KBM-7 (cell line): Measurements from ENCODE around the gene MISP.
"Not testable (repeated sequence)": the region's sequence is repeated elsewhere in the genome, so short reads cannot be mapped to it uniquely, and the experiment has no call there.

Experiments used
- DNase-seq: peaks from one replicate; pipeline ENCODE4 v3.0.0-alpha.2; 2015
- in situ Hi-C: fragments of 300-500 bp; cut with MboI; formaldehyde crosslinking; loops from 2 replicates; pipeline ENCODE4 v1.14.3; 2020; ENCODE audit warnings: low sequenced_read_pairs, low pct_unique_long_range_greater_than_20kb, mixed read lengths

MISP gene, protein sequence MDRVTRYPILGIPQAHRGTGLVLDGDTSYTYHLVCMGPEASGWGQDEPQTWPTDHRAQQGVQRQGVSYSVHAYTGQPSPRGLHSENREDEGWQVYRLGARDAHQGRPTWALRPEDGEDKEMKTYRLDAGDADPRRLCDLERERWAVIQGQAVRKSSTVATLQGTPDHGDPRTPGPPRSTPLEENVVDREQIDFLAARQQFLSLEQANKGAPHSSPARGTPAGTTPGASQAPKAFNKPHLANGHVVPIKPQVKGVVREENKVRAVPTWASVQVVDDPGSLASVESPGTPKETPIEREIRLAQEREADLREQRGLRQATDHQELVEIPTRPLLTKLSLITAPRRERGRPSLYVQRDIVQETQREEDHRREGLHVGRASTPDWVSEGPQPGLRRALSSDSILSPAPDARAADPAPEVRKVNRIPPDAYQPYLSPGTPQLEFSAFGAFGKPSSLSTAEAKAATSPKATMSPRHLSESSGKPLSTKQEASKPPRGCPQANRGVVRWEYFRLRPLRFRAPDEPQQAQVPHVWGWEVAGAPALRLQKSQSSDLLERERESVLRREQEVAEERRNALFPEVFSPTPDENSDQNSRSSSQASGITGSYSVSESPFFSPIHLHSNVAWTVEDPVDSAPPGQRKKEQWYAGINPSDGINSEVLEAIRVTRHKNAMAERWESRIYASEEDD

DNA sequence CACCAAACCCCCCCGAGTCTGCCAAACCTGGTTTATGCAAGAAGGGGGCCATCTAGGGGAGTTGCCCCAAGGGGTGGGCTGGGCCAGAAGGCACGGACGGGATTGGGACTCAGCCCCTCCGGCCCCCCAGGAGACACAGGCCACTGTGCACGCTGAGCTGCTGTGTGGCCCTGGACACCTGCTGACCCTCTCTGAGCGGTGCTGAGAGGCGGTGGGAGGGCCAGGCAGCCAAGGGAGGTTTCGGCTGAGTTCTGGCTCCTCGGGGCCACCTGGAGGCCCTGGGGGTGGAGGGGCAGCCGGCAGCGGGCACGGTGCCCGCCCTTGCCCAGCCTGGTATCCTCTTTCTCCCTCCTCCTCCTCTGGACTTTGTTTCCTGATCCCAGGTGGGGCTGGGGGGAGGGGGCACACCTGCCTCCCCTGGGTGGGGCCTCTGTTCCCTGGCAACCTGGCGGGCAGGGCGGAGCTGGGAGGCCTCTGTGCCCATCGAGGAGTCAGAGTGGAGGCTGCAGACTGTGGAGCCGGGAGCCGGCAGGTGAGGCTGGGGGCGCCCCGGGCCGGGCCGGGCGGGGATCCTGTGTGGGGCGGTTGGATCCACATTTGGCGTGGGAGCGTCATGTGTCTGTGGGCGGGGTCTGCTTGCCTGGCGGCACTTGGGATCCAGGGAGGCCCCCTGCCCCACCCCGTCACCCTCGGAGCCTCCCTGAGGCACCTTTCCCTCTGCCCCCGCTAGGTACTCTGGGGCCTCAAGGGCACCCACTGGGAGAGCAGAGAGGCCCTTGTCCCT is at the start of gene MISP:
Gene MISP (plus strand): TSS at position 473 of the 784 bp plus-strand sequence. CDS start 5,835 bp downstream, outside the sequence.
- no peak for DNase-seq
- in situ Hi-C loops = no loop called here

DNA sequence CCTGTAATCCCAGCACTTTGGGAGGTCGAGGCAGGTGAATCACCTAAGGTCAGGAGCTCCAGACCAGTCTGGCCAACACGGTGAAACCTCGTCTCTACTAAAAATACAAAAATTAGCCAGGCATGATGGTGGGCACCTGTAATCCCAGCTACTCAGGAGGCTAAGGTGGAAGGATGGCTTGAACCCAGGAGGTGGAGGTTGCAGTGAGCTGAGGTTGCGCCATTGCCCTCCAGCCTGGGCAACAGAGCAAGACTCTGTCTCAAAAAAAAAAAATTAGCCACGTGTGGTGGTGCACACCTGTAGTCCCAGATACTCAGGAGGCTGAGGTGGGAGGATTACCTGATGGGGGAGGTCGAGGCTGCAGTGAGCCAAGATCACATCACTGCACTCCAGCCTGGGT is 48.1 kb upstream of the MISP start:
- DNase-seq, in situ Hi-C loops: not testable (repeated sequence)

DNA sequence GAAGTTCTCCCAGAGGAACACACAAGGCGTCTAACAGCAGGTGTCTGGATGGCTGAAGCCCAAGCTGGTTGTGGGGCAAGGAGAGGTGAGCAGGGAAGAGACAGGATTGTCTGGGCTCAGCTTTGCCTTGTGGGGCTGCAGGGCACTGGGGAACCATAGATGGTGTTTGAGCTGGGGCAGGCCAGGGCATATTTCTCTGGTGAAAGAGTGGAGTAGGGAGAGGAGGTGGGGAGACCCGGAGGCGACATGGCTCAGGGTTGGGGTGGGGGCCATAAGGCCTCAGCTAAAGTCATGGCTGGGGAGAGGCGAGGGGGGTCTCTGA is 47.6 kb upstream of the MISP start:
- in situ Hi-C loops = no loop called here
- DNase-seq = no peak

DNA sequence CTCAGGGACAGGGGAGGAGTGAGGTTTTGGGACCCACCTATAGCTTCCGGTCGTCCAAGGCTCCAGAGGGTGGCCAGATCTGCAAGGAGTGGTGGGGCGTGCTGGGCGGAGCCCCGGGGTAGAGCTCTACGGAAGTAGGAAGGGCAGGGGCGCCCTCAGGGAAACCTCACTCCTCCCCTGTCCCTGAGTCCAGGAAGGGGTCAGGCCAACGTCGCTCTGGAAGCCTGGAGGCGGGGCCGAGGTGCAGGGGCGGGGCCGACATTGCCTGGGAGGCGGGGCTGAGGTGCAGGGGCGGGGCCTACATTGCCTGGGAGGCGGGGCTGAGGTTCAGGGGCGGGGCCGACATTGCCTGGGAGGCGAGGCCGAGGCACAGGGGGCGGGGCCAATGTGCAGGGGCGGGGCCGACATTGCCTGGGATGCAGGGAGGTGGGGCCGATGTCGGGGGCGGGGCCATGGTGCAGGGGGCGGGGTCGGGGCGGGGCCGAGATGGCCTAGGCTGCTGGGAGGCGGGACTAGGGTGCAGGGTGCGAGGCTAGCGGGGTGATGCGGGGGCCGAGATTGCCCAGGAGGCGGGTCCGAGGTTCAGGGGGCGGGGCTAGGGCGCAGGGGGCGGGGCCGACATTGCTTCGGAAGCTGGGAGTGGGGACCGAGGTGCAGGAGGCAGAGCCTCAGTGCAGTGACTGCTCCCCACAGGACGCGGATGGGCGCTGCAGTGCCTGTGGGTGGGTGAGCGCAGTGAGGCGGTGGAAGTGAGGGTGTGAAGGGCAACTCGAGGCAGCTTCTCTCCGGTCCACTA is 47.1 kb upstream of the MISP start:
- in situ Hi-C loops = no loop called here
- peak; percentile 95 for DNase-seq

DNA sequence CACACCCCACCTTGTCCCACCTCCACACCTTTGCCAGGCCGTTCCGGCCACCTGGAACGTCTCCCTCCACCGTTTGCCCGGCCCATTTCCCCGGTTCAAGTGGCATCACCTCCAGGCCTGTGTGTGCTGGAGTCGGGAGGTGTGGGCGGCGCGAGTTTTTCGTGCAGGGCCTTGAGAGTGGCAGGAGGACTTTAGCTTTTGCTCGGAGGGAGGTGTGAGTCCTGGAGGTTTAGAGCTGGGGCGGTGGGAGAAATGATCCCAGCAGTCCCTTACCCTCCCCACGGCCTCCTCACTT is 46.5 kb upstream of the MISP start:
- in situ Hi-C loops = no loop called here
- no peak for DNase-seq

DNA sequence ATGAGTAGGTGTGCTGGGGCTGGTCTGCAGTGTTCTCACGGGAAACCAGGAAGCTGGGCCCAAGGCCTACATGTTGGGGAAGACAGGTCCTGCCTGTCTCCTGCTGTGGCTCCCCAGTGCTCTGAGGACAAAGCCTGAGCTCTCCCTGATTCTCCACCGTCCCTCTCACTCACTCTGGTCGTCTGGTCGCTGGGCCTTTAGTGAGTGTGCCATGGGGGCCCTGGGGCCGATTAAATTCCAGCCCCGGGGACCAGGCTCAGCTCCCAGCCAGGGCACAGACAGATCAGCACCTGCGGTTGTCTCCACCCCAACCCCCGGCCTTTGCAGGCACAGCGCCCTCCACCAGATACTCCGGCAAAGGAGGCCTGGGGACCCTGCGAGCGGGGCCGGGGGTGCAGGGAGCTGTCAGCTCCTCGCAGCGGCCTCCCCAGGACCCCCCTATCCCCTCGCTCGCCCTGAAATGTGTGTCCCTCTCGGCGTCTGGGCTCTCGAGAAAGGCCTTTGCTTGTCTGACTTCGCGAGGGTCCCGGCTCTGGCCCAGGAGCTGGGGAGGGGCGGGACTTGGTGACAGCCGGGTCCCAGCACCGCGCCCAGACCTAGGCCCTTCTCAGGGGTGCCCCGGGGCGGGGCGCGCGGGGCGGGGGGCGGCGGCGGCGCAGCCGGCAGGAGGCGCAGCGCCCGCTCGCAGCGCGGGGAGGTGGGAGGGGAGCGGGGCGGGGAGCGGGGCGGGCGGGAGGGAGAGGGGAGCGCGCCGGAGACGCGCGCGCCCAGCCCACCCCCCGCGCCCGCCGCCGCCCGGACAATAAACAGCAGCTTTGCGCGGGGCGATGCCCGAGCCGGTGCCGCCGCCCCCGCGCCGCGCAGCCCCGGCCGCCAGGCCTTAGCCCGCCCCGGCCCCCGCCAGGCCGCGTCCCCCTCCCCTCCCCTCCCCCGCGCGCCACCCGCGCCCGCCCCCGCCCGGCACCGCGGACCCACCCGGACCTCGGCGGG is 42.5 kb upstream of the MISP start, which contains the start of gene PALM:
Gene PALM (plus strand): TSS at position 782 of the 990 bp plus-strand sequence. CDS start 212 bp downstream, outside the sequence.
- in situ Hi-C loops = no loop called here
- DNase-seq = no peak

DNA sequence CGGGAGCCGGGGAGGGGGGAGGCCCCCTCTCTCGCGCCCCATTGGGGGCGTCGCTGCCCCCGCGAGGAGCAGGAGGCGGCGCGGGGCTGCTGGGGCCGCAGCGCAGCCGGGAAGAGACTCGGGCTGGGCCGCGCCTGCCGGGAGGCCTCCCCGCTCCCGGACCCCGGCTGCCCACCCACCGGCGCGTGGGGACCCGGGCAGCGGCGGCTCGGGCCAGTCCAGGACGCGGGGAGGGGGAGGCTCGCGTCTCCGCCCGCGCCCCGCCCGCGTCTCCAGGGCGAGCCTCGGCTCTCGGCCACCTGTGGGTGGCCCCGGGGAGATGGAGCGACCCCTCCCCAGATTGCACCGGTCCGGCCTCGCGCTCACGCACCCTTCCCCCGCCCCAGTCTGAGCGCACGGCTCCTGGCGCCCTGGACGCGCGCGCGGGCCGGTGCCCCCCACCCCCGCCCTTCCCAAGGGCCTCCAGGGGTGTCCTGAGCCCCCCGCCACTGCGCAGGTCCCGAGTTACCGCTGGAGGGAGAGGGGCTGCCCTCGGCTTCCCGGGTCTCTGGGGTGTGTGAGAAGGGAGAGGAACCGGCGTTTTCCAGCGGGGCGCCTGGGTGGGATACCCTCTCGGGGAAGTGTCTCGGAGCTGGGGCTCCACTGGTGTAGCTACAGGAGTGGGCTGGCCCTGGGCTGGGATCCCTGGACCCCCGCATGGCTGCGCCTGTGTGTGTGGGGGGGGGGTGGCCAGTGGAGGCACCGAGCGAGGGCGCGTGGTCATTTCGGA is 41.5 kb upstream of the MISP start:
- in situ Hi-C loops = no loop called here
- DNase-seq = no peak

DNA sequence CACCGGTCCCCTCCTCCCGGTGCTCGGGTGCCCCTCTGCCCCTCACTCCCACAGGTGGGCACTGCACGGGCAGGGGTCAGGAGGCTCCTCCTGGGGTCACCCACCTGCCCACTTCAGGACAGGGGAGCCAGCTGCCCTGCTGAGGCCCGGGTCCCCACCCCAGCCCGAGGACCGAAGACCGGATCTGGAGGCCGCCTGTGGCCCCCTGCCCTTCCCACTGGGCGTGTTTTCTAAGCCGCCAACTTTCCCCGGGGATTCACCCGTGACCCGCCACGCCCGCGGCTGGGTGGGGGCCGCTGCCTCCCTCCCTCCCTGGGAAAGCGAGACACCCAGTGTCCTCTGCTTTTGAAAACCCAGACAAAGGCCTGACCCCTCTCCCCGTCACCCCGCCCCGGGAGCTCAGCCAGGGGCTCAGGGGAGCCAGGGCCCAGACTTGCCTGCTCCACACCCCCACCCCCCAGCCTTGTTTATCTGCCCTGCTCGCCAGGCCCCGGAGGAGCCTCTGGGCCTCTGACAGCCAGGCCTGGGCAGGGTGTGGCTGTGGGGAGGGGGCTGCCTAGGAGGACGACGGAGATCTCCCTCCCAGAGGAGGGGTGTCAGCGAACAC is 40.8 kb upstream of the MISP start:
- no peak for DNase-seq
- in situ Hi-C loops = no loop called here

DNA sequence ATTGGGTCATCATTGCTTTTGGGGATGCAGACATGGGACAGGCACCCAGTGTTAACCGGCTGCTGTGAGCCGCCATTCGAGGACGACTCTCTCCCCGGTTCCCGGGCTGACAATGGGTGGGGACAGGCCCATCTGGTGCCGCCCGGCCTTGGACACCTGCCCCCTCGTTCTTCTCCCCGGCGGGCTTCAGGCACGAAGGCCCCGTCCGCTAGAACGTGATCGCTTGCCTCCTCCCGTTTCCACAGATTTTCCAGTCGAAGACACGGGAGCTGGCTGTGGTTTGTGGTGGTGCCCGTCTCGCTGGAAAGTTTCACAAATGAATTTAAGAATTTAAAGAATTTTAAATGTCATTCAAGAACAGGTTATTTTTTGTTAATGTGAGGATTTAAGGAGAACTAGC is 40.1 kb upstream of the MISP start:
- in situ Hi-C loops = no loop called here
- DNase-seq = no peak

DNA sequence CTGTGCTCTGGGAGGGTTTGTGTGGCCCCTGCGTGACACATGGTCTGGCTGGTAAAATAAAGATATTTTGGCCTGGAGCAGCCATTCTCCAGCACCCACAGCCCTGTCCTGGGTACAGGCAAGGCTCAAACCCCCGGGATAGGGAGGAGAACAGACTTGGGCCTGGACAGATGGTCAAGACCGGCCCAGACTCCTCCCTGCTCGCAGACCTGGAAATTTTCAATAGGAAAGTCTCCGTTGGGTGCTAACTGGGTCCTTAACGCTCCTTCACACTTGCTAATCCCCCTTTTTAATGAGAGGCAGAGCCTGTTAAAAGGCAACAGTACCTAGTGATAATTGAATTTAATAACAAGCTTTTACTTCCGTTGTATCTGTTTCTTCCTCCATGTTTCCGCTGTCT is 39.7 kb upstream of the MISP start:
- no peak for DNase-seq
- in situ Hi-C loops = no loop called here

DNA sequence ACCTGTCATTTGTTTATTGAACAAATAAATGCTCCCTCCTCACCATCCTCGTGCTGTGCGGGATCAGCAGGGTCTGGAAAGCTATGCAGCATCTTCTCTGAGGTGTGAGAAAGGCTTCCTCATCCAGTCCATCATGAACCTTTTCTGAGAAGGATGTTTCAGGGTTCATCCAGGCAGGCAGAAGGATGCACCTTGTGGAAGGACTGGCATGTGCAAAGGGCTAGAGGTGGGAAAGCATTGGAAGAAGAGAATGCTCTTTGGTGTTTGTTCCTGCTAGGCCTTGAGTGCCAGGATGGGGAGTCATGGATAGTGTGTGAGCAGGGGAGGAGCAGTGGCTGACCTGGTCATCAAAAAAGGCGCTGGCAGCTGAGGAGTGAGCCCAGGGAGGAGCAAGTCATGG is 35.6 kb upstream of the MISP start:
- no peak for DNase-seq
- in situ Hi-C loops = no loop called here

DNA sequence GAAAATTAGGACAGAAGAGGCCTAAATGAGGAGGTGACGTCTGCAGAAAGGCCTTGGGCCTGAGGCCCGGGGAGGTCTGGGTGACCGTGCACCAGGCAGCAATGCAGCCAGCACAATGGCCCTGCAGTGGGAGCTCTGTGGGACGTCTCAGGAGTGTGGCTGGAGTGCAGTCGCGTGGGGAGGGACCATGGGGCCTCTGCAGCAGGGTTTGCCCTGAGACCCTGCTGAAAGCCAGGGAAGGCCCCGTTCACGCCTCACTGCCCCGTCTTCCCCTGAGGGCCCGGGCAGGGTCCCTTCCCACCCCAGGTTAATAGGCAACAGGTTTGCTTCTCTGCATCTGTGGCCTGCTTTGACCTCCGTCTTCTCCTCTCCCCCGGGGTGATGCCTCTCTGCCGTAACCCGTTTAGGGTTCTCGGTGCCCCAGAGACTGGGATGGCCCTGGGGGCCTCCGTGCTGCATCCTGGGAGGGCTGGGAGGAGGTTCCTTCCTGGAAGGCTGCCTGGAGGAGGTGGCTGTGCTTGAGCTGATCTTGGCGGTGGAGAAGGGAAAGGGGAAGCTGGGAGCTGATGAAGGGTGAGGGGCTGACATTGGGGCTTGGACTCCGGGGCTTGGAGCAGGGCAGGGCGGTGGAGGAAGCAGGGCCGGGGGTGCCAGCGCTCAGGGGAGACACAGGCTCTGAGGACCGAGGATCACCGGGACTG is 32.5 kb upstream of the MISP start:
- in situ Hi-C loops = no loop called here
- no peak for DNase-seq

DNA sequence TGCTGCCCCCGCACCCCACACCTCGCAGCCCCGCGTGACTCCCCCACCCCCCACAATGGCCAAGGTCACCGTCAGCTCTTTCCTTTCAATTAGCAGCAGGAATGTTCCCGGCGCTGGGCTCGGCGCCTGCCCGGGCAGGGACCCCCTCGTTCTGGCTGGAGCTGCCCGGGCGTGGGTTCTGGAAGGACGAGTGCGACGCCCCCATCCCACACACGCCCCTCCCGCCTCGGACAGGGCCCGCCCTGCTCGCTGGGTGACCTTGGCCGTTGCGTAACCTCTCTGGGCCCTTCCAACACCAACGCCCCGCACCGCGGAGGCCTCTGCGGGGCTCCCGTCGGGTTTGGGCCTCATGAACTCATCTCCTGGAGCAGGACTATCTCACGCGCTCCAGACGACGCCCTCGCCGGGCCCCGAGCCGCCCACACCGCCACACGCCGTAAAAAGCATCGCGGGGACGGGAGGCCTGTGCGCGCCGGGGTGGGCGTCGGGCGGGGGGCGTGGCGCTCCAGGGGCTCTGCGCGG is 31.9 kb upstream of the MISP start:
- DNase-seq = no peak
- in situ Hi-C loops = no loop called here

DNA sequence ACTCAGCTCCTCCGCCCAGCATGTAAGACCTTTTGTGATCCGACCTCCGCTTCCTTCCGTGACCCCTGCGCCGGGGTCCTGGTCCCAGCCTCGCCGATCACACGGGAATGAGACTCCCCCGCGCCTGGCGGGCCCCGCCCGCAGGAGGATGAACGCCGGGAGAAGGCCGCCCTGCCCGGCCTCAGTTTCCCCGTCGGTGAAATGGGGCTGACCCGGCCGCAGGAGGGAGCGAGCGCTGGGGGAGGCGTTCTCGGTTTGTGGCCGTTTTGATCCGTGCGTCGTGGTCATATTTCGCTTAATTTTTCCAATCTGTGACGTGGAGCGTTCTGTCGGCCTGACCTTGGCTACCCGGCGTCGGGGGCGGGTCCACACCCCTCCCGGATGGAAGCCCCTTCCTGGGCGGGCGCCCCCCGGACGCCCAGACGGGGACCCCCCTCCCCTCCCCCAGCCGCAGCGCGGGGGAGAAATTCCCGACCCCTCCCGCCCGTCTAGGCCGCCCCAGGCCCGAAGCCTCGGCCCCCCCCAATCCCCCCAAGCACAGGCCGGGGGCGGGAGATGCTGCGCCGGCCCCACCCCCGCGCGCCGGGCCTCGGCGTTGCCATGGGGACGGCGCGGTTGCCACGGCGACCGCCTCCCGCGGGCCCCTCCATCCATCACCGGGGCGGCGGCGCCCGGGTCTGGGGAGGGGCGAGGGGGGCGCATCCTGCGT is 31.1 kb upstream of the MISP start:
- DNase-seq = no peak
- in situ Hi-C loops = no loop called here

DNA sequence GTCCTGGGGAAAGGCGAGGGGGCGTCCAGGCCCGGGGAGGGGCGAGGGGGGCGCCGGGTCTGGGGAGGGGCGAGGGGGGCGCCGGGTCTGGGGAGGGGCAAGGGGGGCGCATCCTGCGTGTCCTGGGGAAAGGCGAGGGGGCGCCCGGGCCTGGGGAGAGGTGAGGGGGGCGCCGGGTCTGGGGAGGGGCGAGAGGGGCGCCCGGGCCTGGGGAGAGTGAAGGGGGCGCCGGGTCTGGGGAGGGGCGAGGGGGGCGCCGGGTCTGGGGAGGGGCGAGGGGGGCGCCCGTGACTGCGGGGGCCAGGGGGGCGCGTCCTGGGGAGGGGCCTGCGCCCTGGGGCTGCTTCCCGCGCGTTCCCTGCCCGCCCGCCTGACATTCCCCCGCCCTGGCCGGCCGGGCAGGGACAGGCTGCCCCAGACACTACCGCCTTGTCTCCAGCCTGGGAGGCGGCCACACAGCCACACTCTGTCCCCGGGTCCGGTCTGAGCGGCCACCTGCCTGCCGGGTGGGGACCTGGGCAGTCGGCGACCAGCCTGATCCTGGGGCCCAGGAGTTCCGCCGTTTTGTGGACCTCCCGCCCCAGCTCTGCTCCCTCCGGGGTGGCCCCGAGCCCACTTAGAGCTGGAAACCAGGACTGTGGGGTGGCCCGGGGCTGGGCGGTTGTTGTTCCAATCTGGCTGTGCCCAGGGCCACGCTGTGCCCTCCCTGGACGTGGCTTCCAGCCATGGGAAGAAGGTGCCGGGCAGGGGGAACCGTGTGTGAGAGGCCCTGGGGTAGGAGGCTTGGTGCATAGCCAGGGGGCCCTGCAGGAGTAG is 30.4 kb upstream of the MISP start:
- DNase-seq = no peak
- in situ Hi-C loops = no loop called here
